H9 (cell line): Measurements from ENCODE around the gene CARMIL3. TPM values are rescaled to one million over a fixed set of nuclear protein-coding genes. Genes with fewer than 3 reads are reported as not detected.

Experiments
- DNase-seq: peaks from one replicate; pipeline ENCODE4 v3.0.0-alpha.2; 2017
- H2AFZ ChIP-seq: one replicate; pipeline ENCODE4 v1.6.1; 2013; ENCODE audit warnings: mild to moderate bottlenecking, low read length, control low read depth, moderate library complexity
- H2AK5ac ChIP-seq: 2 replicates; pipeline ENCODE4 v1.6.1; 2013; ENCODE audit warnings: low read length, control low read depth, mixed read lengths; ENCODE audit not compliant: insufficient read length
- H2BK120ac ChIP-seq: one replicate; pipeline ENCODE4 v1.6.1; 2013; ENCODE audit warnings: low read depth, mild to moderate bottlenecking, low read length, control low read depth, inconsistent platforms; ENCODE audit not compliant: poor library complexity, severe bottlenecking
- H2BK12ac ChIP-seq: 2 replicates; pipeline ENCODE4 v1.6.1; 2013; ENCODE audit warnings: low read length, control low read depth, mixed read lengths, low read depth; ENCODE audit not compliant: insufficient read length
- H2BK15ac ChIP-seq: 2 replicates; pipeline ENCODE4 v1.6.1; 2013; ENCODE audit warnings: low read depth, low read length, control low read depth
- H2BK20ac ChIP-seq: one replicate; pipeline ENCODE4 v1.6.1; 2013; ENCODE audit warnings: low read depth, mild to moderate bottlenecking, low read length, control low read depth, inconsistent platforms; ENCODE audit not compliant: poor library complexity, severe bottlenecking
- H2BK5ac ChIP-seq: 2 replicates; pipeline ENCODE4 v1.6.1; 2013; ENCODE audit warnings: low read length, control low read depth, mixed read lengths; ENCODE audit not compliant: insufficient read length
- H3K14ac ChIP-seq: 2 replicates; pipeline ENCODE4 v1.6.1; 2013; ENCODE audit warnings: low read length, control low read depth; ENCODE audit not compliant: insufficient read depth
- H3K18ac ChIP-seq: 2 replicates; pipeline ENCODE4 v1.6.1; 2013; ENCODE audit warnings: low read depth, mild to moderate bottlenecking, mixed read lengths, low read length, control low read depth; ENCODE audit not compliant: insufficient read length
- H3K23ac ChIP-seq: 2 replicates; pipeline ENCODE4 v1.6.1; 2013; ENCODE audit warnings: low read length, control low read depth, mixed read lengths, low read depth; ENCODE audit not compliant: insufficient read length
- H3K23me2 ChIP-seq: 2 replicates; pipeline ENCODE4 v1.6.1; 2013; ENCODE audit warnings: low read depth, mild to moderate bottlenecking, mixed read lengths, low read length, control low read depth; ENCODE audit not compliant: insufficient read length, poor library complexity, severe bottlenecking
- H3K27ac ChIP-seq: 2 replicates; pipeline ENCODE4 v1.5.1; 2013; ENCODE audit warnings: low read length, control low read depth, mixed read lengths, low read depth; ENCODE audit not compliant: insufficient read length
- H3K27me3 ChIP-seq: 2 replicates; pipeline ENCODE4 v1.6.1; 2013; ENCODE audit warnings: low read length, control low read depth, inconsistent platforms; ENCODE audit not compliant: insufficient read depth
- H3K4ac ChIP-seq: 2 replicates; pipeline ENCODE4 v1.6.1; 2013; ENCODE audit warnings: low read depth, mild to moderate bottlenecking, control low read depth, inconsistent platforms, low read length, moderate library complexity
- H3K4me1 ChIP-seq: 2 replicates; pipeline ENCODE4 v1.6.1; 2013; ENCODE audit warnings: low read length, control low read depth, inconsistent platforms; ENCODE audit not compliant: insufficient read depth
- H3K4me2 ChIP-seq: 2 replicates; pipeline ENCODE4 v1.6.1; 2013; ENCODE audit warnings: low read length, control low read depth, mixed read lengths; ENCODE audit not compliant: insufficient read length, insufficient read depth
- H3K56ac ChIP-seq: 2 replicates; pipeline ENCODE4 v1.6.1; 2013; ENCODE audit warnings: low read depth, mild to moderate bottlenecking, mixed read lengths, low read length, control low read depth; ENCODE audit not compliant: insufficient read length
- H3K79me1 ChIP-seq: 2 replicates; pipeline ENCODE4 v1.6.1; 2013; ENCODE audit warnings: low read depth, mild to moderate bottlenecking, moderate library complexity, low read length, control low read depth, inconsistent platforms; ENCODE audit not compliant: insufficient read depth, poor library complexity, severe bottlenecking
- H3K79me2 ChIP-seq: 2 replicates; pipeline ENCODE4 v1.6.1; 2013; ENCODE audit warnings: low read length, control low read depth, inconsistent platforms; ENCODE audit not compliant: insufficient read depth
- H3K9ac ChIP-seq: 2 replicates; pipeline ENCODE4 v1.6.1; 2013; ENCODE audit warnings: low read length, control low read depth, mixed read lengths; ENCODE audit not compliant: insufficient read length; ENCODE audit errors: extremely low read depth
- H3K9me3 ChIP-seq: one replicate; pipeline ENCODE4 v1.6.1; 2013; ENCODE audit warnings: low read depth, low read length, inconsistent platforms; ENCODE audit not compliant: control insufficient read depth
- H3T11ph ChIP-seq: one replicate; pipeline ENCODE4 v1.6.1; 2013; ENCODE audit warnings: mild to moderate bottlenecking, low read length, control low read depth, inconsistent platforms
- H4K20me1 ChIP-seq: one replicate; pipeline ENCODE4 v1.6.1; 2013; ENCODE audit not compliant: control insufficient read depth, insufficient read length, insufficient read depth
- H4K5ac ChIP-seq: 2 replicates; pipeline ENCODE4 v1.6.1; 2013; ENCODE audit warnings: low read depth, mild to moderate bottlenecking, mixed read lengths, low read length, control low read depth; ENCODE audit not compliant: insufficient read length
- H4K8ac ChIP-seq: replicated peaks from 2 replicates; pipeline ENCODE4 v1.6.1; 2013; ENCODE audit warnings: low read length, control low read depth, mixed read lengths, low read depth; ENCODE audit not compliant: insufficient read length
- H4K91ac ChIP-seq: 2 replicates; pipeline ENCODE4 v1.6.1; 2013; ENCODE audit warnings: low read depth, mild to moderate bottlenecking, moderate library complexity, mixed read lengths, low read length, control low read depth; ENCODE audit not compliant: insufficient read length
- H3K27ac Mint-ChIP-seq, 3 experiments: 2 replicates in 2 of 3; 3 replicates in 1 of 3; pipeline ENCODE4 v1.8.0; 2020 to 2021; ENCODE audit warnings: mixed read lengths in 3 of 3, mild to moderate bottlenecking in 1 of 3, moderate library complexity in 1 of 3
- H3K27me3 Mint-ChIP-seq: 2 replicates; pipeline ENCODE4 v1.8.0; 2021; ENCODE audit warnings: low read depth, mild to moderate bottlenecking, moderate library complexity, mixed read lengths
- H3K36me3 Mint-ChIP-seq, 3 experiments: 2 replicates in 2 of 3; 3 replicates in 1 of 3; pipeline ENCODE4 v1.8.0; 2020 to 2021; ENCODE audit warnings: low read depth in 3 of 3, mixed read lengths in 3 of 3; ENCODE audit not compliant: insufficient read depth in 1 of 3
- H3K4me1 Mint-ChIP-seq, 2 experiments: 2 replicates each; pipeline ENCODE4 v1.8.0; 2020; ENCODE audit warnings: mixed read lengths in 2 of 2
- H3K4me3 Mint-ChIP-seq, 2 experiments: 2 replicates in 1 of 2; 3 replicates in 1 of 2; pipeline ENCODE4 v1.8.0; 2020 to 2021; ENCODE audit warnings: mild to moderate bottlenecking in 2 of 2, mixed read lengths in 2 of 2, moderate library complexity in 1 of 2
- H3K9me3 Mint-ChIP-seq, 2 experiments: 2 replicates in 1 of 2; 3 replicates in 1 of 2; pipeline ENCODE4 v1.8.0; 2020; ENCODE audit warnings: mild to moderate bottlenecking in 2 of 2, mixed read lengths in 2 of 2, moderate library complexity in 1 of 2
- CTCF ChIP-seq: fragments of 200-600 bp; sonication (generic); conservative IDR thresholded peaks from 3 replicates; pipeline ENCODE4 v1.8.0; 2021; ENCODE audit warnings: antibody characterized with exemption, mild to moderate bottlenecking
- WGBS: extraction: QIAGEN DNeasy Blood & Tissue Kit; methylation state at CpG from one replicate; pipeline ENCODE4 v1.1.7; 2013; ENCODE audit warnings: missing lambda C conversion rate, low lambda C conversion rate, mixed read lengths; ENCODE audit not compliant: insufficient read length; ENCODE audit errors: extremely low coverage; 5-methylcytosine and 5-hydroxymethylcytosine counted together
- total RNA-seq: library from RNA; stranded (reverse); gene quantifications from 2 replicates; pipeline ENCODE4 v1.2.1, GENCODE V29; 2021

The CARMIL3 gene
- total RNA-seq, 1 experiment from 2014 or later, result 5.8 TPM

DNA sequence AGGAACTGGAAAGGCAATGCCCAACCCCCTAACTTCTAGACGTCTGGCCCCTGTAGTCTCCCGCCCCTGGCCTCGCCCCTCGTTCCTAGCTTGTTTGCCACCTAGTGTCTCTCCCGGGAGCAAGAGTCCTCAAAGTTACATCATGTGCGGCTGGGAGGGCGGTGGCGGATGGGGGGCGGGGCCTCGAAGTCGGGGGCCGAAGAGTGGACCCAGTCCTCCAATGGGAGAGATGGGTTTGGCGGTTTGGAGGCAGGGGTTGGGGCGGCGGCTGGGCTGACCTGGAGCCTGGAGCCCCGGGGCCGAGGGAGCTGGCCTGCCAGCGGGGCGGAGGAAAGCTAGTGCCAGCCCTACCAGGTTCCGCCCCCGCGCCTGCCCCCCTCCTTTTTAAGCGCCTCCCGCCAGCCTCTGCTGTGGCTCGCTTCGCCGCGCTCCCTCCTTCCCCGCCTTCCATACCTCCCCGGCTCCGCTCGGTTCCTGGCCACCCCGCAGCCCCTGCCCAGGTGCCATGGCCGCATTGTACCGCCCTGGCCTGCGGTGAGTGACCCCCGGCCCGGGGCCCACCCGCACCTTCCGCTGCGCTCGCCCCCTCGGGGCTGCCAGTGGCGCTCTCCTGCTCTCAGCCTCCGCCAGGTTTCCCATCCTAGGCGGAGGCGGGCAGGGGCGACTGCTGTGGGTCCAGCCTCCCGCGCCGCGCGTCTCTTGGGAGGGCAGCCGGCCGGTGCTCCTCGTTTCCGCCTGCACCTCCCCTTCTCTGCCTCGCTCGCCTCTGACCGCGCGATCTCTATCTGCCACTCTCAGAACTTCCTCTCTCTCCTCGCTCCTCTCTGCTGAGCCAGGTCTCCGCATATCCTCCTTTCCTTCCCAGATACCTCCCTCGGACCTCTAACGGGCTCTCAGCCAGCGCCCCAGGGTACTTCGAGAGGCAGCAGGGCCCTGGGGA lies 42.4 kb downstream of the CARMIL3 start, which contains the start of gene PCK2:
Gene PCK2 (plus strand): TSS at position 411 of the 940 bp plus-strand sequence. CDS start 95 bp downstream, at position 506.
- Mint-ChIP-seq H3K4me1 (peaks cover 21 to 41% of the 10 kb centered on the region in 2 experiments), H3K27ac (peak within 1 kb of the TSS; percentile 97 to 98 (median 98)), H3K36me3 (peaks cover 21 to 34% (median 24%) of the 10 kb centered on the region in 3 experiments; a peak in 6 of 7 replicates), H3K27me3 (peaks cover 4% of the 10 kb centered on the region), H3K9me3 (peaks cover 0 to 2% of the 10 kb centered on the region in 2 experiments; a peak in 3 of 5 replicates), H3K4me3 (peak within 1 kb of the TSS; percentile 90 to 93)
- Histone ChIP-seq H3K4ac (no peak within 1 kb of the TSS), H3K27me3 (no peaks in the 10 kb centered on the region), H2AFZ (no peak within 1 kb of the TSS), H3T11ph (no peak within 1 kb of the TSS), H2AK5ac (no peak within 1 kb of the TSS), H2BK20ac (no peak within 1 kb of the TSS), H3K9me3 (no peaks in the 10 kb centered on the region), H4K20me1 (no peaks in the 10 kb centered on the region), H3K56ac (no peak within 1 kb of the TSS), H3K23me2 (peaks cover 6% of the 10 kb centered on the region), H4K91ac (peak within 1 kb of the TSS; percentile 39), H3K18ac (peak within 1 kb of the TSS; percentile 89), H3K14ac (peak within 1 kb of the TSS; percentile 84), H3K4me1 (no peaks in the 10 kb centered on the region; the same call in 1 of the 2 replicates), H3K9ac (peak within 1 kb of the TSS; percentile 89), H3K23ac (no peak within 1 kb of the TSS), H4K8ac (no peak within 1 kb of the TSS), H2BK15ac (no peak within 1 kb of the TSS), H3K79me2 (no peaks in the 10 kb centered on the region; the same call in 1 of the 2 replicates), H2BK120ac (no peak within 1 kb of the TSS), H3K79me1 (no peaks in the 10 kb centered on the region), H2BK5ac (no peak within 1 kb of the TSS), H3K4me2 (peak within 1 kb of the TSS; percentile 85), H2BK12ac (no peak within 1 kb of the TSS), H3K27ac (peak within 1 kb of the TSS; percentile 49), H4K5ac (no peak within 1 kb of the TSS)
- no peak for TF ChIP-seq CTCF
- WGBS, result no CpG with 5 or more reads among the region's 68 CpGs
- DNase-seq, result peak; percentile 99
